SHP77 treated with DMSO at 0.1 percent for 48 hours (cell line): Measurements from ENCODE around the gene MFGE8.

Source experiments
- DNase-seq: peaks from one replicate; lab custom pipeline; 2025; lab: John Stamatoyannopoulos, UW

The MFGE8 gene

DNA sequence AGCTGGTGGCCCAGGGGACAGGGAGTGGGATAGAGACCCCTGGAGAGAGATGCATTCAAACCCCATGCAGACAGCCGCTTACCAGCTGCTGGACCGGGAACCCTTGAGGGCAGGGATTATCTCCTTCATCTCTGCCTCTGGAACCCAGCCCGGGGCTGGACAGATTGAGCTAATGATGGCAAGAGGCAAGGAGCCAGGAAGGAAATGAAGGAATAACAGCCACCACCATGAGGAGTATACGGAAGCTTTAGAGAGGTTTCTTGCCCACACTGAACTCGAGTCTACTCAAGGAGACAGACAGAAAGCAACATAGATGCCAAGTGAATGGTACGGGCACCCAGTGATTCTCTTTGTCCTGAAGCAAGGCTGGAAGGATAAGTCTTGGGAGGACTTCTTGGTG is 41.1 kb downstream of the MFGE8 start:
- no peak for DNase-seq

DNA sequence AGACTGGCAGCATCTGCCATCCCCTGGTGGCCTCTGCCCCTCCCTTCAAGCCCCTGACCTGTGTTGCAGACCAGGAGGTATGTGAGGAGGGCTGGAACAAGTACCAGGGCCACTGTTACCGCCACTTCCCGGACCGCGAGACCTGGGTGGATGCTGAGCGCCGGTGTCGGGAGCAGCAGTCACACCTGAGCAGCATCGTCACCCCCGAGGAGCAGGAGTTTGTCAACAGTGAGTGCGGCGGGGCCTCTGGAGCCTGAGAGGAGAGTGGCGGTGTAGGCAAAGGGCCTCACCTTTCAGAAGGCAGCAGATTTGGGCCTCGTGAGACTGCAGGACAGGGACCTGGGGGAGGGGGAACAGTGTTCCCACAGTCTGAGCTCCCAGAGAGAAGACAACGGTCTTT is 41.9 kb downstream of the MFGE8 start:
- no peak for DNase-seq

DNA sequence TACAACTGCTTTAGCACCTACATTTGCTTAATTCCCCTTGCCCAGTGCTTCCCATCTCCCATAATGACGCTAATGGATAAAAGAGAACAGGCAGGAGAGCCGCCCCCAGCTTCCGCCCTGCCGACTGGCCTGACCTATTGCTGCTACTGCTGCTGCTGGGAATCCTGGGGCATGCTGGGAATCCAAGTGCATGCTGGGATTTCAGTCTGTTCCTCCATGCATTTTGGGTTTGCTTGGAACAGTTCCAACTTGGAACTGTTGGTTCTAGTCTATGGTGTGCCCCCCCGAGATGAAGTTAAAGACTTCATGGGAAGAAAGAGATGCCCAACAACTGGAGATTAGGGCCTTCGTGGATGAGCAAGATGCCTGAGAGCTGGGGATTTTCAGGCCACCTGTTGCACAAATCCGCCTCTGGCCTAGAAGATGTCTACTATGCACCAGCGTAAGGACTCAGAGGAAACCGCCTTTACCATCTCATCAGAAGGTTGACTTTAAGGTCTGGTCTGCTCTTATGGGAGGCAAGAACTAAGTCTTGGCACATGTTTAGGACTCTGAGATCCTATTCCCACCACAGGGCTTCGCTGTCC is 46.8 kb downstream of the MFGE8 start:
- no peak for DNase-seq

DNA sequence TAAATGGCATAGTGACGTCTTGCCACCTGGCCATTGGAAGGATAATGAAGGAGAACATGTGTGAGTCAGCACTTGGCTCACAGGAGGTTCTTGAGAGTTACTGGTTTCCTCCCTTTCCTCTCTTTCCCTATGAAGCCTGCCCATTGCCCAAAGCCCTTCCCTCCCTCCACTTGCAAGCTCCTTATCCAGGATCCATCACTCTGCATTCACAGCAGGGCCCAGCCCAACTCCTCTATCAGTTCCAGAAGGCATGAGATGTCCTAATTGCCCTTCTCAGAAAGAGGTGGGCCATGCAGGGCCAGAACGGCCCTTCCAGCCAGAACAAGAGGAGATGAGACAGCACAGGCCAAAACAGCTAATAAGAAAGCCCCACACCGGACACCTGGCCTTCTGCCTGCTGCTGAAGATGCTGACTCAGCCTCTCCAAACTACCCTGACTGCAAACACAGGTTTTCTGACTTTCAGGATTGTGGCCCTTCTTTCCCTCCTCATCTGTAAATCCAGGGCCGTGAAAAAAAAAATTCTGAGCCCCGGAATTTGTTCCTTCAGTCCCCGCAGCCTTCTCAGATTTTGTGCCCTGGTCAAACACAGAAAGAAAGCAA is 47.6 kb downstream of the MFGE8 start:
- DNase-seq = no peak

DNA sequence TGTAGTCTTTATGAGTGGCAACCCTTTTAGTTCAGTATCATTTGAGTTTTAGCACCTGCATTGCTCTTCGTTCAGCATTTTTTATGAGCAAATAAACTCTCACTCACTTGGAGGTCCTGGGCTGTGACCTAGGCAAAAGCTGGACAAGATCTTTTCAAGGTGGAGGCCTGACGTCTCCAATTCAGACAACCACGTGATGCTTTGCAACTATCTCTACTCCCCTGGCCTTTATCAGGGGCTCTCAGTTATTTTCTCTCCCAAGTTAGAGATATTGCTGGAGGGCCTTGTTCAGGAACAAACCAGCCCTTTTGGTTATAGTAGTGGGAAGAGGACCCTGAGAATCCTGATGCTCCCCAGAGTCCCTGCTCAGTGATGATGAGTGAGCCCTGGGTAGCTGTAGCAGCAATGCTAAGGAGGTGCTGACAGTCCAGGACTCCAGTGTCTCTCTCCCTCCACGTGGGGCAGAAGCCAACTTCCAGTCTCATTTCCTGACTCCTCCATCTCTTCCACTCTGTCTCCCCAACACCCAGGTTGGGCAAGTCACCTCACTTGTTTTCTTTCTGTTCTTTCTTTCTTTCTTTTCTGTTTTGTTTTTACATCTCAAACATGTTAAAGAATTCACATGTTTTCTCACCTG is 48.2 kb downstream of the MFGE8 start:
- no peak for DNase-seq

DNA sequence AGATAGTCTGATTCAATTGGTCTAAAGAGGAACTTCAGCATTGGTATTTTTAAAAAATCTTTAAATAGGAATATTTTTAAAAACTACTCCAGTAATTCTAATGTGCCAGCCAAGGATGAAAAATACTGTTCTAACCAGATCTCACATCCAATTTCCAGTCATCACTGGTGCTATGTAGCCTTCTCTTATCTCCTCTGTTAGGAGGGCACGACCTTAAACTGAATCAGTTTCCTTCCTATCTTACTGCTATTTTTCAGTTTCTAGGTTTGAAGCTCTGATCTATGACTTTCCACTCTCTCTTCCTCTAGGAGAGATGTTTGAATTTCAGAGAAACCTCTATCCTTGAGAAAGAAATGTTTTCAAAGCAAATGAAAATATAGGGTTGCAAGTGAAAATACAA is 49.8 kb downstream of the MFGE8 start:
- no peak for DNase-seq

DNA sequence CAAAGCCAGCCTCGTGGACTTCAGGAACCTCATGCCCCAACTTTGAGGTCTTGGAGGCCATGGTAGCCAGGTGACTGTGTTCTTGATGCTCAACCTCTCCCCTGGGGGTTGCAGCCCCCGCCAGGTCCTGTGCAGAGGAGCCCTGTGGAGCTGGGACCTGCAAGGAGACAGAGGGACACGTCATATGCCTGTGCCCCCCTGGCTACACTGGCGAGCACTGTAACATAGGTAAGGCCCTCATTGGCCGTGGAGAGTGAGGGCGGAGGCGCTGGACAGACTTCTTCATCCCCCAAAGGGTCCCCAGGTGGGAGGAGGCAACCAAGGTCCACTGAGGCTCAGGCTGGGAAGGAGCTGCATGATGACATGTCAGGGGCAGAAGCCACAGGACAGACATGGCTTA is 53.0 kb downstream of the MFGE8 start:
- DNase-seq = no peak

DNA sequence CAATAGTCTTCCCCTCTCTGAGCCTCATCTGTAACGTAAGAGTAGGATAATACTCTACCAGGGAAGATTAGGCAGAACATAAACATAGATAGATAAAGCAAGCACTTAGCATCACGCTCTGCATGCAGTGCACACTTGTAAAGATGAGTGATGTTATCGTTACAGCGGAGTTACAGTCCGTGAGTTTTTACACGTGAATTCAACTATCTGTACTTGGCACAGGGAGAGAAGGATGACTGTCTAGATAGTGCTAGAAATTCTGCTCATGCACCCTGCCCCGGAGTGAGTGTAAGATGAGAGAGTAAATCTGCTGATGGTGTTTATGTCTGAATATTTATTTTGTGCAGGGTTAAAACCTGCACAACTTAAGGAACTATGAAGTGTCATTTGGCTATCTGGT is 53.6 kb downstream of the MFGE8 start:
- no peak for DNase-seq

DNA sequence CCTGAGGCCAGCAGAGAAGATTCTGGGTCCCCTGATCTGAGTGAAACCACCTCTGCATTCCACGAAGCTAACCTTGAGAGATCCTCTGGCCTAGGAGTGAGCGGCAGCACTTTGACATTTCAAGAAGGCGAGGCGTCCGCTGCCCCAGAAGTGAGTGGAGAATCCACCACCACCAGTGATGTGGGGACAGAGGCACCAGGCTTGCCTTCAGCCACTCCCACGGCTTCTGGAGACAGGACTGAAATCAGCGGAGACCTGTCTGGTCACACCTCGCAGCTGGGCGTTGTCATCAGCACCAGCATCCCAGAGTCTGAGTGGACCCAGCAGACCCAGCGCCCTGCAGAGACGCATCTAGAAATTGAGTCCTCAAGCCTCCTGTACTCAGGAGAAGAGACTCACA is 54.2 kb downstream of the MFGE8 start:
- DNase-seq = no peak

DNA sequence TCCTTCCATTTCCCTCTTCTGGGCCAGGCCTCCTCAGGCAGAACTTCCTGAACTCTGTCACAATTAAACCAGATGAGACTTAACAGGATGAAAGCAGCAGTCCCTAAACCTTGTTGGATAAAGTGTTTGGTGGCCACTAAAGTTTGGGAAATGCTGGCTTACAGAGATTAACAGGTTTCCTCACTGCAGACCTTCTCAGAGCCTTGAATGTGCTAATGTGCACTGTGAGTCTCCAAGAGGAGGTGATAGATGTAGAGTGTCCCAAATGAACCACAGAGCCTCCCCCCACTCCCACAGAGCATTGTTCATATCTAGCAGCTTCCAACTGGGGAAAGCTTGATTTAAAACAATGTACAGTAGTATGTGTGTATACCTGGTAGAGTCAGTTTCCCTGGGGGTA is 60.7 kb downstream of the MFGE8 start:
- DNase-seq = no peak

DNA sequence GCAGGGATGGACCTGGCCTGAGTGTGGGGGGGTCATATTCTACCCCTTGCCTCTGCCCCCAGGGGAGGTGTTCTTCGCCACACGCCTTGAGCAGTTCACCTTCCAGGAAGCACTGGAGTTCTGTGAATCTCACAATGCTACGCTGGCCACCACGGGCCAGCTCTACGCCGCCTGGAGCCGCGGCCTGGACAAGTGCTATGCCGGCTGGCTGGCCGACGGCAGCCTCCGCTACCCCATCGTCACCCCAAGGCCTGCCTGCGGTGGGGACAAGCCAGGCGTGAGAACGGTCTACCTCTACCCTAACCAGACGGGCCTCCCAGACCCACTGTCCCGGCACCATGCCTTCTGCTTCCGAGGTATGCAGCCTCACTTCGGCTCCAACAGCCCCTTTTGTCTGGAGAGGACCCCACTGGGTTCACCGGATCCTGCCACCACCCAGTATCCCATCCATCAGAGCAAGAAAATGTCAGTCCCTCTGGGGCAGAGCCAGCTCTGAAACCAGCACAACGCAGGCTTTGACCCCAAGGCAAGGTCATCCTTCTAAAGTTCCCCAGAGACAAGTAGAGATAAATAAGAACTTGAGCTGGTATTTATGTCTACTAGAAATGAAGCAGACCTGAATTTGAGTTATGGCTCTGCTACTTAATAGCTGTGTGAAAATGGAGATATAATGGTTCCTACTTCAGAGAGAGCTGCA is 63.7 kb downstream of the MFGE8 start:
- DNase-seq = no peak
